NCI-H1105 treated with DMSO at 0.1 percent for 48 hours (cell line): Measurements from ENCODE around the gene CFAP221.
"Not testable (repeated sequence)": the region's sequence is repeated elsewhere in the genome, so short reads cannot be mapped to it uniquely, and the experiment has no call there.

ENCODE experiments used
- DNase-seq: peaks from one replicate; lab custom pipeline; 2025; lab: John Stamatoyannopoulos, UW

The CFAP221 gene

GRCh38 chr2:119590873-119591272 lies 46.6 kb downstream of the CFAP221 start:
- no peak for DNase-seq

- no peak for DNase-seq
These were observed 47.3 kb downstream of the CFAP221 start for GRCh38 chr2:119591523-119591922.

- no peak for DNase-seq
These were observed 48.2 kb downstream of the CFAP221 start for GRCh38 chr2:119592436-119592835.

- DNase-seq: no peak
These were observed 52.4 kb downstream of the CFAP221 start for GRCh38 chr2:119596638-119597037.

GRCh38 chr2:119598596-119599263 lies 54.5 kb downstream of the CFAP221 start:
- peak; percentile 42 for DNase-seq

GRCh38 chr2:119599384-119599783 lies 55.1 kb downstream of the CFAP221 start:
- DNase-seq: no peak

- no peak for DNase-seq
These were observed 60.8 kb downstream of the CFAP221 start for GRCh38 chr2:119605096-119605495.

- no peak for DNase-seq
These were observed 62.4 kb downstream of the CFAP221 start for GRCh38 chr2:119606674-119607073.

GRCh38 chr2:119608553-119608952 lies 64.3 kb downstream of the CFAP221 start:
- no peak for DNase-seq

- DNase-seq: no peak
These were observed 65.1 kb downstream of the CFAP221 start for GRCh38 chr2:119609337-119609736.

GRCh38 chr2:119614140-119614539 lies 69.9 kb downstream of the CFAP221 start:
- DNase-seq: not testable (repeated sequence)

- no peak for DNase-seq
These were observed 72.2 kb downstream of the CFAP221 start for GRCh38 chr2:119616421-119616820.

- no peak for DNase-seq
These were observed 73.2 kb downstream of the CFAP221 start for GRCh38 chr2:119617455-119617854.

GRCh38 chr2:119618725-119619124 lies 74.5 kb downstream of the CFAP221 start:
- not testable (repeated sequence) for DNase-seq

- no peak for DNase-seq
These were observed 81.0 kb downstream of the CFAP221 start for GRCh38 chr2:119625226-119625625.

GRCh38 chr2:119629323-119629825 lies 85.1 kb downstream of the CFAP221 start:
- DNase-seq: no peak

- no peak for DNase-seq
These were observed 85.9 kb downstream of the CFAP221 start for GRCh38 chr2:119630121-119630520.

- DNase-seq: no peak
These were observed 93.1 kb downstream of the CFAP221 start for GRCh38 chr2:119637371-119637770.

GRCh38 chr2:119638246-119638645 lies 94.0 kb downstream of the CFAP221 start:
- no peak for DNase-seq

GRCh38 chr2:119638685-119639554 lies 94.7 kb downstream of the CFAP221 start:
- DNase-seq: no peak

- peak; percentile 65 for DNase-seq
These were observed 97.5 kb downstream of the CFAP221 start for GRCh38 chr2:119641562-119642258.

- no peak for DNase-seq
These were observed 99.9 kb downstream of the CFAP221 start for GRCh38 chr2:119644186-119644585.
